Left ventricle myocardium inferior (tissue), 1 donor: Measurements from ENCODE around the gene VSTM2L. TPM values are rescaled to one million over a fixed set of nuclear protein-coding genes. Genes with fewer than 3 reads are reported as not detected.

Experiments
- DNase-seq: peaks from one replicate; pipeline ENCODE4 v3.0.0-alpha.2; 2020
- H3K27ac ChIP-seq: fragments of 200-600 bp; replicated peaks from 2 replicates; pipeline ENCODE4 v1.8.0; 2021
- H3K27me3 ChIP-seq: fragments of 200-600 bp; 2 replicates; pipeline ENCODE4 v1.8.0; 2021; ENCODE audit warnings: low read depth
- H3K36me3 ChIP-seq: fragments of 200-600 bp; 2 replicates; pipeline ENCODE4 v1.8.0; 2021
- H3K4me1 ChIP-seq: fragments of 200-600 bp; 2 replicates; pipeline ENCODE4 v1.8.0; 2021
- H3K4me3 ChIP-seq: fragments of 200-600 bp; 2 replicates; pipeline ENCODE4 v1.8.0; 2021; ENCODE audit warnings: mild to moderate bottlenecking, moderate library complexity
- H3K9me3 ChIP-seq: fragments of 200-600 bp; replicated peaks from 2 replicates; pipeline ENCODE4 v1.8.0; 2021
- intact Hi-C: fragments of 100-400 bp; cut with micrococcal nuclease; formaldehyde crosslinking; loops from one replicate; pipeline ENCODE4 v1.11.0; 2022
- total RNA-seq: library from RNA; stranded (reverse); fragmentation: NEBNext Ultra II Directional; extraction: Animal tissue kit (Norgen Biotek cat#: 25700); gene quantifications from one replicate; pipeline ENCODE4 v1.2.1, GENCODE V29; 2021
- TF ChIP-seq, protein P1 (sequence below): fragments of 200-600 bp; IDR thresholded peaks from 2 replicates; pipeline ENCODE4 v1.8.0; 2021; ENCODE audit warnings: antibody characterized with exemption, mild to moderate bottlenecking, borderline replicate concordance
- donor health status: DM: no; HTN: yes; CAD: no; lungs with severe emphysema.

VSTM2L gene
- total RNA-seq, 1 donor from 2014 or later, result 50.3 TPM

GRCh38 chr20:37946946-37947345 is 44.0 kb downstream of the VSTM2L start:
- TF ChIP-seq, protein P1, sequence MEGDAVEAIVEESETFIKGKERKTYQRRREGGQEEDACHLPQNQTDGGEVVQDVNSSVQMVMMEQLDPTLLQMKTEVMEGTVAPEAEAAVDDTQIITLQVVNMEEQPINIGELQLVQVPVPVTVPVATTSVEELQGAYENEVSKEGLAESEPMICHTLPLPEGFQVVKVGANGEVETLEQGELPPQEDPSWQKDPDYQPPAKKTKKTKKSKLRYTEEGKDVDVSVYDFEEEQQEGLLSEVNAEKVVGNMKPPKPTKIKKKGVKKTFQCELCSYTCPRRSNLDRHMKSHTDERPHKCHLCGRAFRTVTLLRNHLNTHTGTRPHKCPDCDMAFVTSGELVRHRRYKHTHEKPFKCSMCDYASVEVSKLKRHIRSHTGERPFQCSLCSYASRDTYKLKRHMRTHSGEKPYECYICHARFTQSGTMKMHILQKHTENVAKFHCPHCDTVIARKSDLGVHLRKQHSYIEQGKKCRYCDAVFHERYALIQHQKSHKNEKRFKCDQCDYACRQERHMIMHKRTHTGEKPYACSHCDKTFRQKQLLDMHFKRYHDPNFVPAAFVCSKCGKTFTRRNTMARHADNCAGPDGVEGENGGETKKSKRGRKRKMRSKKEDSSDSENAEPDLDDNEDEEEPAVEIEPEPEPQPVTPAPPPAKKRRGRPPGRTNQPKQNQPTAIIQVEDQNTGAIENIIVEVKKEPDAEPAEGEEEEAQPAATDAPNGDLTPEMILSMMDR, result no peak
- H3K36me3 ChIP-seq, result no peaks in the 10 kb centered on the region
- H3K27ac ChIP-seq, result no peak overlapping the region
- no peak for DNase-seq
- no peaks in the 10 kb centered on the region for H3K27me3 ChIP-seq
- intact Hi-C loops, result no loop called here
- H3K4me3 ChIP-seq, result no peak overlapping the region
- H3K4me1 ChIP-seq, result no peaks in the 10 kb centered on the region
- H3K9me3 ChIP-seq, result peaks cover 18% of the 10 kb centered on the region

DNA sequence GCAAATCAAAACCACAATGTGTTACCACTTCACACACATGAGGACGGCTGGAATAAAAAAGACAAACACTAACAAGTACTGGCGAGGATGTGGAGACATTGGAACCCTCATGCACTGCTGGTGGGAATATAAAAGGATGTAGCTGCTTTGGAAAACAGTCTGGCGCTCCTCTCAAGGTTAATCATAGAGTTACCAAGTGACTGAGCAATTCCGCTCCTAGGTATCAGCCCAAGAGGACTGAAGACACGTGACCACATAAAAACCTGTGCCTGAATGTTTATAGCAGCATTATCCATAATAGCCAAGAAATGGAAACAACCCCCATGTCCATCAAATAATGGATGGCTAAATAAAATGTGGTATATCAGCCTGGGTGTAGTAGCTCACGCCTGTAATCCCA is 45.0 kb downstream of the VSTM2L start:
- no peaks in the 10 kb centered on the region for H3K27me3 ChIP-seq
- DNase-seq, result no peak
- H3K27ac ChIP-seq, result no peak overlapping the region
- no peak overlapping the region for H3K4me3 ChIP-seq
- TF ChIP-seq, protein P1, result no peak
- no peaks in the 10 kb centered on the region for H3K4me1 ChIP-seq
- intact Hi-C loops, result no loop called here
- no peaks in the 10 kb centered on the region for H3K36me3 ChIP-seq
- peaks cover 19% of the 10 kb centered on the region for H3K9me3 ChIP-seq

DNA sequence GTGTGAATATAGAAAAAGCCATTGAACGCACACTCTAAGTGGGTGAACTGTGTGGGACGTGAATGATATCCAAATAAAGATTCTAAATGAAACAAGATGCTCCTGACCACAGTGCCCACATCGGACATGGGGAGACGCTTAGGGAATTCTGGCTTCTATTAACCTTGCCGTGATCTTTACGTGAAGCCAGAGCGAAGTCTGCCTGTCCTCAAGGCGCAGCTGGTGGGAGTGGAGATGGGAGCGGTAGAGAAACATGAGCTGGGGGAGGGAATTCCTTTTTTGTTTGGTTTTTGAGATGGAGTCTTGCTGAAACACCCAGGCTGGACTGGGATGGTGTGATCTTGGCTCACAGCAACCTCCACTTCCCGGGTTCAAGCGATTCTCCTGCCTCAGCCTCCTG is 46.0 kb downstream of the VSTM2L start:
- Histone ChIP-seq H3K36me3 (no peaks in the 10 kb centered on the region), H3K9me3 (peaks cover 19% of the 10 kb centered on the region), H3K27me3 (no peaks in the 10 kb centered on the region), H3K27ac (no peak overlapping the region), H3K4me1 (no peaks in the 10 kb centered on the region), H3K4me3 (no peak overlapping the region)
- intact Hi-C loops, result no loop called here
- TF ChIP-seq, protein P1, result no peak
- DNase-seq, result no peak

GRCh38 chr20:37954190-37954589 is 51.3 kb downstream of the VSTM2L start:
- no peak overlapping the region for H3K27ac ChIP-seq
- TF ChIP-seq, protein P1, result no peak
- no peak for DNase-seq
- no peaks in the 10 kb centered on the region for H3K4me1 ChIP-seq
- no peaks in the 10 kb centered on the region for H3K27me3 ChIP-seq
- no peak overlapping the region for H3K4me3 ChIP-seq
- intact Hi-C loops, result no loop called here
- no peaks in the 10 kb centered on the region for H3K36me3 ChIP-seq
- peaks cover 7% of the 10 kb centered on the region for H3K9me3 ChIP-seq

DNA sequence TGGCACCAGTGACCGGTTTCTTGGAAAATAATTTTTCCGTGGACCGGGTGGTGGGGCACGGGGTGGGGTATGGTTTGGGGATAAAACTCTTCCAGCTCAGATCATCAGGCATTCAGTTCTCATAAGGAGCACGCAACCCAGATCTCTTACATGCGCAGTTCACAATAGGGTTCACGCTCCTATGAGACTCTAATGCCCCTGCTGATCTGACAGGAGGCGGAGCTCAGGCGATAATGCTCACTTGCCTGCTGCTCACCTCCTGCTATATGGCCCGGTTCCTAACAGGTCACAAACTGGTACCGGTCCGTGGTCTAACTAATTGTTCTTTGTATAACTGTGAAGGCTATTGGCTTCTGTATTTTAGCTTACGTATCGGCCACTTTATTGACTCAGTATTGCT is 51.7 kb downstream of the VSTM2L start:
- peaks cover 7% of the 10 kb centered on the region for H3K9me3 ChIP-seq
- H3K4me1 ChIP-seq, result no peaks in the 10 kb centered on the region
- H3K4me3 ChIP-seq, result no peak overlapping the region
- no peaks in the 10 kb centered on the region for H3K27me3 ChIP-seq
- intact Hi-C loops, result no loop called here
- no peak for DNase-seq
- H3K36me3 ChIP-seq, result no peaks in the 10 kb centered on the region
- TF ChIP-seq, protein P1, result no peak
- no peak overlapping the region for H3K27ac ChIP-seq

GRCh38 chr20:37955511-37955910 is 52.6 kb downstream of the VSTM2L start:
- Histone ChIP-seq H3K36me3 (no peaks in the 10 kb centered on the region), H3K4me1 (no peaks in the 10 kb centered on the region), H3K9me3 (peaks cover 7% of the 10 kb centered on the region), H3K27ac (no peak overlapping the region), H3K27me3 (no peaks in the 10 kb centered on the region), H3K4me3 (no peak overlapping the region)
- intact Hi-C loops, result no loop called here
- DNase-seq, result no peak
- TF ChIP-seq, protein P1, result no peak
